GM21381 (cell line): ENCODE results near the gene UGT2B17.

ENCODE experiments used
- ATAC-seq: cut with Tn5 transposase; IDR thresholded peaks from one replicate; pipeline ENCODE4 v1.9.1; 2021; ENCODE audit warnings: mild to moderate bottlenecking, moderate library complexity; ENCODE audit not compliant: unreplicated experiment

UGT2B17 gene

GRCh38 chr4:68489338-68489737 lies 86.8 kb downstream of the UGT2B17 start:
- ATAC-seq, result no peak
